Esophagus muscularis mucosa (tissue), 3 donors: ENCODE data around the gene ZNF516.

ENCODE experiments used
- POLR2AphosphoS5 ChIP-seq, 2 donors: sonication (generic); formaldehyde crosslinking; IDR thresholded peaks; one replicate each; pipeline ENCODE4 v1.6.1; 2017; ENCODE audit warnings: antibody characterized with exemption in 2 of 2
- TF ChIP-seq, protein P1 (sequence below), 3 experiments: fragments of 200-600 bp in 2 of 3; fragments of 450-650 bp in 1 of 3; sonication (generic) in 2 of 3; IDR thresholded peaks; one replicate each; pipeline ENCODE4 v1.5.1; 2017 to 2019; ENCODE audit warnings: antibody characterized with exemption in 3 of 3, mild to moderate bottlenecking in 2 of 3, moderate library complexity in 1 of 3

DNA sequence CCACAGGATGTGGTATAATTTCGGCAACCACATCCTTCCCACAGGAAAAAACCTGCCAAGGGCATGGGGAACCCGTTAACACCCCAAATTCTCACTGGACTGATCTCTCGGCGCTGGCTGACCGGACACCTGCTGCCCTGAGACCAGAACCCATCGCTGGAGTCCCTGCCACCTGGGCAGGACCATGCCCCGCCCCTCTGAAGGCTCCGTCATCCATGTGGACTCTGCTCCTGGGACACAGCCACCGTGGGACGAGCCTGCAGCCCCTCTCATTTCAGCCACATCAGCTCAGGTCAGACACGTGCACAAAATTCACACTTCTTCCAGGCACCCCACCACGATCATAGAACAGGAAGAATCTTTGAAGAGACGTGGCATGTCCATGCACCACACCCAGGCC, 108.2 kb downstream of the ZNF516 start:
- TF ChIP-seq, protein P1, sequence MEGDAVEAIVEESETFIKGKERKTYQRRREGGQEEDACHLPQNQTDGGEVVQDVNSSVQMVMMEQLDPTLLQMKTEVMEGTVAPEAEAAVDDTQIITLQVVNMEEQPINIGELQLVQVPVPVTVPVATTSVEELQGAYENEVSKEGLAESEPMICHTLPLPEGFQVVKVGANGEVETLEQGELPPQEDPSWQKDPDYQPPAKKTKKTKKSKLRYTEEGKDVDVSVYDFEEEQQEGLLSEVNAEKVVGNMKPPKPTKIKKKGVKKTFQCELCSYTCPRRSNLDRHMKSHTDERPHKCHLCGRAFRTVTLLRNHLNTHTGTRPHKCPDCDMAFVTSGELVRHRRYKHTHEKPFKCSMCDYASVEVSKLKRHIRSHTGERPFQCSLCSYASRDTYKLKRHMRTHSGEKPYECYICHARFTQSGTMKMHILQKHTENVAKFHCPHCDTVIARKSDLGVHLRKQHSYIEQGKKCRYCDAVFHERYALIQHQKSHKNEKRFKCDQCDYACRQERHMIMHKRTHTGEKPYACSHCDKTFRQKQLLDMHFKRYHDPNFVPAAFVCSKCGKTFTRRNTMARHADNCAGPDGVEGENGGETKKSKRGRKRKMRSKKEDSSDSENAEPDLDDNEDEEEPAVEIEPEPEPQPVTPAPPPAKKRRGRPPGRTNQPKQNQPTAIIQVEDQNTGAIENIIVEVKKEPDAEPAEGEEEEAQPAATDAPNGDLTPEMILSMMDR (IDR thresholded peaks at IDR 0.05): no peak
- no peak for TF ChIP-seq POLR2AphosphoS5 (IDR thresholded peaks at IDR 0.05)
